Brain microvascular endothelial cell (primary cell): ENCODE results near the gene PTPRO.
A peak's percentile ranks its signal among the peaks of the same experiment; 100 is the strongest.

Source experiments
- DNase-seq: peaks from one replicate; pipeline ENCODE4 v3.0.0-alpha.2; 2020
- H3K27ac ChIP-seq: fragments of 250-450 bp; sonication (Bioruptor Pico); 2 replicates; pipeline ENCODE4 v1.5.1; 2020; ENCODE audit warnings: mild to moderate bottlenecking, moderate library complexity
- H3K27me3 ChIP-seq: fragments of 250-450 bp; sonication (Bioruptor Pico); replicated peaks from 2 replicates; pipeline ENCODE4 v1.5.1; 2020; ENCODE audit warnings: mild to moderate bottlenecking
- H3K36me3 ChIP-seq: fragments of 250-450 bp; sonication (Bioruptor Pico); replicated peaks from 2 replicates; pipeline ENCODE4 v1.5.1; 2020; ENCODE audit warnings: mild to moderate bottlenecking
- H3K4me3 ChIP-seq: 2 replicates; pipeline ENCODE4 v1.5.1; 2011; ENCODE audit warnings: low read depth, mild to moderate bottlenecking, control low read depth, low read length, moderate library complexity
- CTCF ChIP-seq: IDR thresholded peaks from 2 replicates; pipeline ENCODE4 v1.5.1; 2011; ENCODE audit warnings: low read depth, mild to moderate bottlenecking, moderate library complexity, low read length, control low read depth, inconsistent platforms; ENCODE audit errors: missing control alignments
- in situ Hi-C: cut with HindIII; loops from 2 replicates; pipeline ENCODE4 v1.10.0; 2017; ENCODE audit warnings: low sequenced_read_pairs, low pct_ligation_motif_present

Gene PTPRO

GRCh38 chr12:15526033-15526432, 203.7 kb downstream of the PTPRO start:
- H3K36me3 ChIP-seq, result no peaks in the 10 kb centered on the region
- H3K27ac ChIP-seq, result no peak overlapping the region
- no peak for TF ChIP-seq CTCF
- in situ Hi-C loops, result no loop called here
- H3K27me3 ChIP-seq, result no peaks in the 10 kb centered on the region
- H3K4me3 ChIP-seq, result no peak overlapping the region
- no peak for DNase-seq

- in situ Hi-C loops, result no loop called here
- no peak for DNase-seq
- H3K4me3 ChIP-seq, result no peak overlapping the region
- H3K36me3 ChIP-seq, result no peaks in the 10 kb centered on the region
- no peaks in the 10 kb centered on the region for H3K27me3 ChIP-seq
- no peak overlapping the region for H3K27ac ChIP-seq
- peak; percentile 45 for TF ChIP-seq CTCF
Measured at GRCh38 chr12:15527201-15528080, 205.1 kb downstream of the PTPRO start.

GRCh38 chr12:15528666-15529065, 206.4 kb downstream of the PTPRO start:
- no peak for DNase-seq
- no peaks in the 10 kb centered on the region for H3K27me3 ChIP-seq
- in situ Hi-C loops, result no loop called here
- no peak for TF ChIP-seq CTCF
- H3K4me3 ChIP-seq, result no peak overlapping the region
- no peak overlapping the region for H3K27ac ChIP-seq
- H3K36me3 ChIP-seq, result no peaks in the 10 kb centered on the region

GRCh38 chr12:15530361-15530760, 208.1 kb downstream of the PTPRO start:
- DNase-seq, result no peak
- TF ChIP-seq CTCF, result no peak
- Histone ChIP-seq H3K4me3 (no peak overlapping the region), H3K27ac (no peak overlapping the region), H3K27me3 (no peaks in the 10 kb centered on the region), H3K36me3 (no peaks in the 10 kb centered on the region)
- in situ Hi-C loops, result no loop called here

GRCh38 chr12:15532364-15532977, 210.2 kb downstream of the PTPRO start:
- H3K27ac ChIP-seq, result no peak overlapping the region
- no peak overlapping the region for H3K4me3 ChIP-seq
- H3K27me3 ChIP-seq, result no peaks in the 10 kb centered on the region
- in situ Hi-C loops, result no loop called here
- peak; percentile 76 for TF ChIP-seq CTCF
- peak; percentile 68 for DNase-seq
- H3K36me3 ChIP-seq, result no peaks in the 10 kb centered on the region
